ENCODE measurements around the gene SPTBN5.

DNA sequence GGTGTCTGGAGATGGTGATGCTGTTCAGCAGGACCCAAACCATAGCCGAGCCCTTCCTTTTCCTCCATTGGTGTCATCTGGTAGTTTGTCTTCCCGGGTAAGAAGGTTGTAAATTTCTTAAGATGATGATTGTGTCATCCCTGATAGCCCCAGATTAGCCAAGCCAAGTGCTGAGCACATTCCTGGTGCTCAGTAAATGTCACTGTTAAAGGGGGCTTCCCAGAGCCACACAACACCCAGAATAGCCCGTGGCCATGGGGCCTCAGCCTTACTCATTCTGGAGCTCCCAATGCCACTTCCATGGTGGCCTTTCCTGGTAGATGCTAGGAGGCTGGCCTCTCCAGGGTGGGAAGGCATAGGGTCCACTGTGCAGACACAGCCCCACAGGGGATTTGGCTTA is 59.8 kb downstream of the SPTBN5 start:
- TF ChIP-seq CTCF (IDR thresholded peaks at IDR 0.05; ENCODE audit: poor library complexity, severe bottlenecking) (no peak), TAF1 (IDR thresholded peaks at IDR 0.05; ENCODE audit: low read depth) (no peak), EZH2 (IDR thresholded peaks at IDR 0.05; ENCODE audit: borderline replicate concordance, insufficient read depth, low read length, poor library complexity, severe bottlenecking) (no peak), EP300 (conservative IDR thresholded peaks at IDR 0.05; ENCODE audit: poor library complexity, severe bottlenecking) (no peak), MXI1 (conservative IDR thresholded peaks at IDR 0.05; ENCODE audit: poor library complexity, severe bottlenecking) (no peak)
